ENCODE data around the gene TP53RK.

The TP53RK gene

GRCh38 chr20:46637427-46638133, 51.7 kb downstream of the TP53RK start:
- no peak for DNase-seq

GRCh38 chr20:46637020-46637419, 52.2 kb downstream of the TP53RK start:
- no peak for DNase-seq

- no peak for DNase-seq
These were observed 52.7 kb downstream of the TP53RK start for GRCh38 chr20:46636514-46636913.

GRCh38 chr20:46635514-46636136, 53.6 kb downstream of the TP53RK start:
- DNase-seq: no peak

- DNase-seq: no peak
These were observed 54.7 kb downstream of the TP53RK start for GRCh38 chr20:46634528-46634927.

Measured in NCI-H748 treated with DMSO at 0.1 percent for 48 hours (cell line).